Hepatocyte (in vitro differentiated cells): ENCODE data around the gene ARHGEF38. TPM values are rescaled to one million over a fixed set of nuclear protein-coding genes. Genes with fewer than 3 reads are reported as not detected.

ENCODE experiments used
- DNase-seq: peaks from one replicate; pipeline ENCODE4 v3.0.0-alpha.2; 2016; ENCODE audit warnings: low spot score
- H2AFZ ChIP-seq: fragments of 200-600 bp; sonication (generic); 2 replicates; pipeline ENCODE4 v1.6.0; 2016; ENCODE audit warnings: antibody characterized with exemption, mild to moderate bottlenecking
- H3K27ac ChIP-seq: fragments of 200-600 bp; sonication (generic); 2 replicates; pipeline ENCODE4 v1.5.1; 2016; ENCODE audit warnings: mild to moderate bottlenecking
- H3K27me3 ChIP-seq: fragments of 200-600 bp; sonication (generic); 2 replicates; pipeline ENCODE4 v1.6.1; 2016
- H3K36me3 ChIP-seq: fragments of 200-600 bp; sonication (generic); replicated peaks from 2 replicates; pipeline ENCODE4 v1.5.1; 2016; ENCODE audit warnings: low read depth; ENCODE audit not compliant: insufficient read depth
- H3K4me1 ChIP-seq: fragments of 200-600 bp; sonication (generic); 2 replicates; pipeline ENCODE4 v1.5.1; 2016; ENCODE audit warnings: mild to moderate bottlenecking, moderate library complexity; ENCODE audit not compliant: insufficient read depth
- H3K4me2 ChIP-seq: fragments of 200-600 bp; sonication (generic); 2 replicates; pipeline ENCODE4 v1.6.0; 2016
- H3K4me3 ChIP-seq: fragments of 200-600 bp; sonication (generic); 2 replicates; pipeline ENCODE4 v1.5.1; 2016; ENCODE audit warnings: mild to moderate bottlenecking
- H3K79me2 ChIP-seq: fragments of 200-600 bp; sonication (generic); 2 replicates; pipeline ENCODE4 v1.6.0; 2017; ENCODE audit warnings: mild to moderate bottlenecking
- H3K9me2 ChIP-seq: fragments of 200-600 bp; sonication (generic); replicated peaks from 2 replicates; pipeline ENCODE4 v1.6.0; 2017; ENCODE audit warnings: mild to moderate bottlenecking; ENCODE audit not compliant: insufficient read depth
- H3K9me3 ChIP-seq: fragments of 200-600 bp; sonication (generic); 2 replicates; pipeline ENCODE4 v1.5.1; 2016; ENCODE audit warnings: low read depth, mild to moderate bottlenecking
- H4K20me1 ChIP-seq: fragments of 200-600 bp; sonication (generic); 2 replicates; pipeline ENCODE4 v1.6.0; 2016; ENCODE audit warnings: mild to moderate bottlenecking; ENCODE audit not compliant: insufficient read depth, poor library complexity, severe bottlenecking
- EZH2 ChIP-seq: fragments of 200-600 bp; sonication (generic); IDR thresholded peaks from 2 replicates; pipeline ENCODE4 v1.6.1; 2016; ENCODE audit warnings: antibody characterized with exemption, mild to moderate bottlenecking, borderline replicate concordance
- EZH2phosphoT487 ChIP-seq: fragments of 200-600 bp; sonication (generic); IDR thresholded peaks from one replicate; pipeline ENCODE4 v1.6.1; 2018; ENCODE audit warnings: antibody characterized with exemption, mild to moderate bottlenecking, low read depth, moderate library complexity; ENCODE audit not compliant: unreplicated experiment, severe bottlenecking
- WGBS: methylation state at CpG from one replicate; pipeline ENCODE4 v1.1.6; 2016; ENCODE audit warnings: low lambda C conversion rate; ENCODE audit errors: missing lambda C conversion rate; 5-methylcytosine and 5-hydroxymethylcytosine counted together
- polyA plus RNA-seq: library from polyadenylated mRNA; unstranded; fragments of >200 nt; fragmentation: Nextera tagmentation; extraction: Ambion mirVana; gene quantifications from 2 replicates; pipeline ENCODE4 v1.2.1, GENCODE V29; 2016
- total RNA-seq: library from RNA; depleted of rRNA; stranded (reverse); fragments of >200 nt; gene quantifications from 2 replicates; pipeline ENCODE4 v1.2.3, GENCODE V29; 2014
- TF ChIP-seq, protein P1 (sequence below): fragments of 200-600 bp; sonication (generic); IDR thresholded peaks from 2 replicates; pipeline ENCODE4 v1.5.1; 2016; ENCODE audit warnings: antibody characterized with exemption, mild to moderate bottlenecking; ENCODE audit not compliant: poor library complexity

ARHGEF38 gene
- total and polyA plus RNA-seq, 2 experiments from 2014 or later, result 2.0 to 4.0 TPM

DNA sequence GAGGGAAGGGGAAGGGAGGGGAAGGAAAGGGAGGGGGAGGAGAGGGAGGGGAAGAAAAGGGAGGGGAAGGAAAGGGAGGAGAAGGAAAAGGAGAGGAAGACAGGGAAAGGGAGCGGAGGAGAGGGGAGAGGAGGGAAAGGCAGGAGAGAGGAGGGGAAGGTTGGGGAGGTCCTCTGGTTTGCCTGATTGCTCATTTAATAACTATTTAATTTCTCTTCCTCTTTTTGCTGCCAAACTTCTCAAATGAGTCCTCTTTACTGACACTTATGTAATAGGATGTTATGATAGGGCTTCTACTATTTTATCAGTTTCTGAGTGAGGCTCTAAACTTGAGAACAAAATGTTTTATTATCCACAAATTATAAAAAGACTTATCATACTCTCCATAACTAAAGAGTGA lies 43.1 kb upstream of the ARHGEF38 start:
- H3K4me2 ChIP-seq, result no peak overlapping the region
- H3K9me3 ChIP-seq, result no peaks in the 10 kb centered on the region
- no peaks in the 10 kb centered on the region for H3K79me2 ChIP-seq
- H2AFZ ChIP-seq, result no peak overlapping the region
- WGBS, result no CpG with 5 or more reads among the region's 1 CpG
- H3K27ac ChIP-seq, result no peak overlapping the region
- no peaks in the 10 kb centered on the region for H3K27me3 ChIP-seq
- no peaks in the 10 kb centered on the region for H4K20me1 ChIP-seq
- H3K4me1 ChIP-seq, result no peaks in the 10 kb centered on the region
- no peaks in the 10 kb centered on the region for H3K9me2 ChIP-seq
- H3K4me3 ChIP-seq, result no peak overlapping the region
- no peaks in the 10 kb centered on the region for H3K36me3 ChIP-seq
- TF ChIP-seq EZH2 (no peak), EZH2phosphoT487 (no peak)
- TF ChIP-seq, protein P1, sequence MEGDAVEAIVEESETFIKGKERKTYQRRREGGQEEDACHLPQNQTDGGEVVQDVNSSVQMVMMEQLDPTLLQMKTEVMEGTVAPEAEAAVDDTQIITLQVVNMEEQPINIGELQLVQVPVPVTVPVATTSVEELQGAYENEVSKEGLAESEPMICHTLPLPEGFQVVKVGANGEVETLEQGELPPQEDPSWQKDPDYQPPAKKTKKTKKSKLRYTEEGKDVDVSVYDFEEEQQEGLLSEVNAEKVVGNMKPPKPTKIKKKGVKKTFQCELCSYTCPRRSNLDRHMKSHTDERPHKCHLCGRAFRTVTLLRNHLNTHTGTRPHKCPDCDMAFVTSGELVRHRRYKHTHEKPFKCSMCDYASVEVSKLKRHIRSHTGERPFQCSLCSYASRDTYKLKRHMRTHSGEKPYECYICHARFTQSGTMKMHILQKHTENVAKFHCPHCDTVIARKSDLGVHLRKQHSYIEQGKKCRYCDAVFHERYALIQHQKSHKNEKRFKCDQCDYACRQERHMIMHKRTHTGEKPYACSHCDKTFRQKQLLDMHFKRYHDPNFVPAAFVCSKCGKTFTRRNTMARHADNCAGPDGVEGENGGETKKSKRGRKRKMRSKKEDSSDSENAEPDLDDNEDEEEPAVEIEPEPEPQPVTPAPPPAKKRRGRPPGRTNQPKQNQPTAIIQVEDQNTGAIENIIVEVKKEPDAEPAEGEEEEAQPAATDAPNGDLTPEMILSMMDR, result no peak
- DNase-seq, result no peak

DNA sequence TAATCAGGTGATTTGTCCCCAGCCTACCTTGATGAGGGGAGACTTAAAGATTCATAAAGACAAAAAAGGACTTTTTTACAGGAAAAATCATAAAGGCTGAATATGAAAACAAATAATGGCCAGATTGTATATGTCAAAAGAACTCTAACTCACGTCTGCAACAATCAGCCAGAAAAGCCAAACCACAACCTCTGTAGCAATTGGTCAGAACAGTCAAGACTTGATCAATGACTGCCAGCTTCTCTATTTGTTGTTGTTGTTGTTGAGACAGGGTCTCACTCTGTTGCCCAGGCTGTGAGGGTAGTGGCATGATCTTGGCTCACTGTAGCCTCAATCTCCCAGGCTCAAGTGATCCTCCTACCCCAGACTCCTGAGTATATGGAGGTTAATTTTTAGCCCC lies 42.7 kb upstream of the ARHGEF38 start:
- Histone ChIP-seq H3K9me2 (no peaks in the 10 kb centered on the region), H3K4me2 (no peak overlapping the region), H3K4me1 (no peaks in the 10 kb centered on the region), H3K79me2 (no peaks in the 10 kb centered on the region), H4K20me1 (no peaks in the 10 kb centered on the region), H2AFZ (no peak overlapping the region), H3K27me3 (no peaks in the 10 kb centered on the region), H3K36me3 (no peaks in the 10 kb centered on the region), H3K9me3 (no peaks in the 10 kb centered on the region), H3K27ac (no peak overlapping the region), H3K4me3 (no peak overlapping the region)
- DNase-seq, result no peak
- TF ChIP-seq, protein P1, result no peak
- TF ChIP-seq EZH2, result no peak
- no peak for TF ChIP-seq EZH2phosphoT487
- WGBS, result 77% methylated on average over 1 of the region's 1 CpG

DNA sequence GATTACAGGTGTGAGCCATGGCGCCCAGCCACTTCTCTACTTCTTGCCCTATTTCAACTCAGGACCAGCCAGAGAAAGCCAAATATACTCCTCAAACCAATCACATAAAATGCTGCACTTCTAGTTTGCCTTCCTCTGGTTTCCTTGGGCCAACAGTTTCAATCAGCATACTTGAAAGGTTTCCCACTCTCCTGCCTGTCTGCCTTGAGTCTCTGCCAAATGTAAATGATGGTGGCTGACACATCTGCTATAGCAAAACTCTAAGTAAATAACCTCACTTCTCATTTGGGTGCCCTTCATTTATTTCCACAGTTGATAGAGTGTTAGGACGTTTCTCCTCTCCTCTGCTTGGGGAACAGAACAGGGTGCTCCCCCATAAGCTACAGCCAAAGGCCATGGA lies 42.2 kb upstream of the ARHGEF38 start:
- Histone ChIP-seq H3K4me3 (no peak overlapping the region), H2AFZ (no peak overlapping the region), H3K79me2 (no peaks in the 10 kb centered on the region), H3K27me3 (no peaks in the 10 kb centered on the region), H3K9me2 (no peaks in the 10 kb centered on the region), H3K4me2 (no peak overlapping the region), H3K9me3 (no peaks in the 10 kb centered on the region), H3K27ac (no peak overlapping the region), H3K4me1 (no peaks in the 10 kb centered on the region), H4K20me1 (no peaks in the 10 kb centered on the region), H3K36me3 (no peaks in the 10 kb centered on the region)
- WGBS, result 75% methylated on average over 2 of the region's 2 CpGs
- TF ChIP-seq, protein P1, result no peak
- no peak for TF ChIP-seq EZH2
- no peak for DNase-seq
